C1 segment of cervical spinal cord (tissue), 14 donors: Measurements from ENCODE around the gene LRRC28.

Experiments used
- DNase-seq, 14 donors: peaks; one replicate each; lab custom pipeline; 2025; lab: John Stamatoyannopoulos, UW

Gene LRRC28

GRCh38 chr15:99305761-99306505 is 54.7 kb downstream of the LRRC28 start:
- DNase-seq = peak in 1 of 14 donors; percentile 4

- DNase-seq = peak in 1 of 14 donors; percentile 5
Observed at GRCh38 chr15:99306694-99307338, 55.5 kb downstream of the LRRC28 start.

- no peak for DNase-seq
Observed at GRCh38 chr15:99307735-99308134, 56.5 kb downstream of the LRRC28 start.

- DNase-seq = no peak
Observed at GRCh38 chr15:99310745-99311144, 59.5 kb downstream of the LRRC28 start.

- no peak for DNase-seq
Observed at GRCh38 chr15:99312228-99312627, 60.9 kb downstream of the LRRC28 start.

GRCh38 chr15:99312794-99313193 is 61.5 kb downstream of the LRRC28 start:
- no peak for DNase-seq

GRCh38 chr15:99315636-99316035 is 64.4 kb downstream of the LRRC28 start:
- no peak for DNase-seq

- DNase-seq = no peak
Observed at GRCh38 chr15:99320374-99321215, 69.3 kb downstream of the LRRC28 start.

GRCh38 chr15:99321468-99321867 is 70.2 kb downstream of the LRRC28 start:
- DNase-seq = no peak

GRCh38 chr15:99322643-99323405 is 71.5 kb downstream of the LRRC28 start:
- no peak for DNase-seq

- DNase-seq = no peak
Observed at GRCh38 chr15:99324082-99324620, 72.9 kb downstream of the LRRC28 start.

- no peak for DNase-seq
Observed at GRCh38 chr15:99324700-99325099, 73.4 kb downstream of the LRRC28 start.

- DNase-seq = no peak
Observed at GRCh38 chr15:99326235-99326634, 75.0 kb downstream of the LRRC28 start.

GRCh38 chr15:99328106-99329072 is 77.1 kb downstream of the LRRC28 start:
- DNase-seq = no peak

- no peak for DNase-seq
Observed at GRCh38 chr15:99331381-99331780, 80.1 kb downstream of the LRRC28 start.

GRCh38 chr15:99333413-99333812 is 82.1 kb downstream of the LRRC28 start:
- no peak for DNase-seq

- no peak for DNase-seq
Observed at GRCh38 chr15:99333981-99334380, 82.7 kb downstream of the LRRC28 start.

GRCh38 chr15:99335508-99335907 is 84.2 kb downstream of the LRRC28 start:
- no peak for DNase-seq

- DNase-seq = no peak
Observed at GRCh38 chr15:99336794-99337193, 85.5 kb downstream of the LRRC28 start.

- no peak for DNase-seq
Observed at GRCh38 chr15:99340347-99340746, 89.1 kb downstream of the LRRC28 start.
